SK-N-SH treated with all-trans-retinoic acid at 6 μM for 48 hours (cell line): ENCODE data around the gene TIMM50.

ENCODE experiments used
- ARNTL ChIP-seq: fragments of 450-650 bp; formaldehyde crosslinking; IDR thresholded peaks from 2 replicates; pipeline ENCODE4 v1.5.0; 2020; ENCODE audit warnings: low read depth, mild to moderate bottlenecking, moderate library complexity, borderline replicate concordance
- ESRRG ChIP-seq: fragments of 250-450 bp; sonication (Bioruptor Pico); IDR thresholded peaks from 2 replicates; pipeline ENCODE4 v1.6.1; 2021; ENCODE audit warnings: mild to moderate bottlenecking
- GLIS3 ChIP-seq: fragments of 250-450 bp; sonication (Bioruptor Pico); IDR thresholded peaks from 2 replicates; pipeline ENCODE4 v1.5.0; 2020; ENCODE audit warnings: mild to moderate bottlenecking, moderate library complexity
- PATZ1 ChIP-seq: fragments of 250-450 bp; sonication (Bioruptor Pico); IDR thresholded peaks from 2 replicates; pipeline ENCODE4 v1.8.0; 2020; ENCODE audit warnings: mild to moderate bottlenecking, moderate library complexity, borderline replicate concordance
- RARB ChIP-seq: fragments of 250-450 bp; sonication (Bioruptor Pico); IDR thresholded peaks from 2 replicates; pipeline ENCODE4 v1.8.0; 2021; ENCODE audit warnings: mild to moderate bottlenecking, moderate library complexity
- ZFP3 ChIP-seq: fragments of 250-450 bp; sonication (Bioruptor Pico); IDR thresholded peaks from 2 replicates; pipeline ENCODE4 v1.5.0; 2020; ENCODE audit warnings: mild to moderate bottlenecking, moderate library complexity
- ZFP30 ChIP-seq: fragments of 450-650 bp; formaldehyde crosslinking; IDR thresholded peaks from 2 replicates; pipeline ENCODE4 v1.5.0; 2022; ENCODE audit warnings: mild to moderate bottlenecking, moderate library complexity
- ZNF70 ChIP-seq: fragments of 450-650 bp; formaldehyde crosslinking; IDR thresholded peaks from 2 replicates; pipeline ENCODE4 v1.5.0; 2020; ENCODE audit warnings: mild to moderate bottlenecking, moderate library complexity
- TF ChIP-seq, protein P1 (sequence below): fragments of 250-450 bp; sonication (Bioruptor Pico); IDR thresholded peaks from 2 replicates; pipeline ENCODE4 v1.8.0; 2021; ENCODE audit warnings: low read depth, mild to moderate bottlenecking, moderate library complexity, borderline replicate concordance

DNA sequence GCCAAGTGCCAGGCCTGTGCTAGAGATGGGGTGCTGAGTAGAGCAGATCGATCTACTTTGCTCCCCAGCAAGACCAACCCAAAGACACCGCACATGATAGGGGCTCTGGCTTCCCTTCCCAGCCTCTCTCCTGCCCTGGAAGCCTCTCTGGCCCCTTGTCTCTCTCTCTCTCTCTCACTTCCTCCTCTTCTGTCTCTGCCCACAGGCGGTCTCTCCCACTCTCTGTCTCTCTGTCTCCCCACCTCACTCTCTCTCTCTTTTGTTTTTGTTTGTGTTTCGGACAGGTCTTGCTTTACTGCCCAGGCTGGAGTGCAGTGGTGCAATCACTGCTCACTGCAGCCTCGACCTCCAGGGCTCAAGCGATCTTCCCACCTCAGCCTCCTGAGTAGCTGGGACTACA is 35.6 kb downstream of the TIMM50 start:
- TF ChIP-seq RARB (no peak), PATZ1 (CRISPR knock-in tag) (no peak), ZNF70 (no peak), ZFP30 (CRISPR knock-in tag) (no peak), ESRRG (CRISPR knock-in tag) (no peak), ARNTL (CRISPR knock-in tag) (no peak), GLIS3 (no peak), ZFP3 (no peak)
- TF ChIP-seq, protein P1, sequence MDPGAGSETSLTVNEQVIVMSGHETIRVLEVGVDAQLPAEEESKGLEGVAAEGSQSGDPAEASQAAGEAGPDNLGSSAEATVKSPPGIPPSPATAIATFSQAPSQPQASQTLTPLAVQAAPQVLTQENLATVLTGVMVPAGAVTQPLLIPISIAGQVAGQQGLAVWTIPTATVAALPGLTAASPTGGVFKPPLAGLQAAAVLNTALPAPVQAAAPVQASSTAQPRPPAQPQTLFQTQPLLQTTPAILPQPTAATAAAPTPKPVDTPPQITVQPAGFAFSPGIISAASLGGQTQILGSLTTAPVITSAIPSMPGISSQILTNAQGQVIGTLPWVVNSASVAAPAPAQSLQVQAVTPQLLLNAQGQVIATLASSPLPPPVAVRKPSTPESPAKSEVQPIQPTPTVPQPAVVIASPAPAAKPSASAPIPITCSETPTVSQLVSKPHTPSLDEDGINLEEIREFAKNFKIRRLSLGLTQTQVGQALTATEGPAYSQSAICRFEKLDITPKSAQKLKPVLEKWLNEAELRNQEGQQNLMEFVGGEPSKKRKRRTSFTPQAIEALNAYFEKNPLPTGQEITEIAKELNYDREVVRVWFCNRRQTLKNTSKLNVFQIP: no peak
